ENCODE data around the gene SOBP.
"Not testable (repeated sequence)": the region's sequence is repeated elsewhere in the genome, so short reads cannot be mapped to it uniquely, and the experiment has no call there.

The SOBP gene

GRCh38 chr6:107488174-107488874, 1.6 kb upstream of the SOBP start:
- DNase-seq, result no peak

- no peak for DNase-seq
Measured at GRCh38 chr6:107488875-107489635, 862 bp upstream of the SOBP start.

- no peak for DNase-seq
Measured at GRCh38 chr6:107490566-107491137, 735 bp downstream of the SOBP start.

- DNase-seq, result no peak
Measured at GRCh38 chr6:107491138-107491609, 1.3 kb downstream of the SOBP start.

GRCh38 chr6:107491760-107492660, 2.1 kb downstream of the SOBP start:
- DNase-seq, result no peak

GRCh38 chr6:107493158-107494057, 3.5 kb downstream of the SOBP start:
- DNase-seq, result no peak

- no peak for DNase-seq
Measured at GRCh38 chr6:107495196-107495643, 5.3 kb downstream of the SOBP start.

GRCh38 chr6:107495971-107496370, 6.1 kb downstream of the SOBP start:
- no peak for DNase-seq

- no peak for DNase-seq
Measured at GRCh38 chr6:107496892-107497684, 7.2 kb downstream of the SOBP start.

- no peak for DNase-seq
Measured at GRCh38 chr6:107504270-107505026, 14.5 kb downstream of the SOBP start.

- DNase-seq, result no peak
Measured at GRCh38 chr6:107506145-107506544, 16.2 kb downstream of the SOBP start.

- no peak for DNase-seq
Measured at GRCh38 chr6:107509506-107509905, 19.6 kb downstream of the SOBP start.

GRCh38 chr6:107510108-107510507, 20.2 kb downstream of the SOBP start:
- no peak for DNase-seq

- no peak for DNase-seq
Measured at GRCh38 chr6:107511511-107511993, 21.6 kb downstream of the SOBP start.

GRCh38 chr6:107513214-107513613, 23.3 kb downstream of the SOBP start:
- no peak for DNase-seq

- DNase-seq, result no peak
Measured at GRCh38 chr6:107515955-107516354, 26.0 kb downstream of the SOBP start.

- no peak for DNase-seq
Measured at GRCh38 chr6:107517274-107517673, 27.4 kb downstream of the SOBP start.

GRCh38 chr6:107519224-107519623, 29.3 kb downstream of the SOBP start:
- DNase-seq, result not testable (repeated sequence)

GRCh38 chr6:107520706-107521105, 30.8 kb downstream of the SOBP start:
- DNase-seq, result not testable (repeated sequence)

Measured in GOT3 (cell line).